GM12872 (cell line): Measurements from ENCODE around the gene CA7.
A peak's percentile ranks its signal among the peaks of the same experiment; 100 is the strongest.

Source experiments
- CTCF ChIP-seq: IDR thresholded peaks from 3 replicates; pipeline ENCODE4 v1.5.1; 2011; ENCODE audit warnings: low read depth, mild to moderate bottlenecking, low read length, moderate library complexity; ENCODE audit not compliant: insufficient read depth

The CA7 gene

GRCh38 chr16:66863707-66864106 lies 19.5 kb downstream of the CA7 start:
- no peak for TF ChIP-seq CTCF

- TF ChIP-seq CTCF = no peak
These were observed 25.2 kb downstream of the CA7 start for GRCh38 chr16:66869424-66869823.

- TF ChIP-seq CTCF = no peak
These were observed 27.6 kb downstream of the CA7 start for GRCh38 chr16:66871840-66872239.

GRCh38 chr16:66872559-66872942 lies 28.3 kb downstream of the CA7 start:
- no peak for TF ChIP-seq CTCF

- TF ChIP-seq CTCF = peak; percentile 97
These were observed 28.9 kb downstream of the CA7 start for GRCh38 chr16:66872943-66873684.

- no peak for TF ChIP-seq CTCF
These were observed 29.5 kb downstream of the CA7 start for GRCh38 chr16:66873685-66874055.

GRCh38 chr16:66874079-66874775 lies 30.0 kb downstream of the CA7 start:
- TF ChIP-seq CTCF = no peak
